Mesothelial cell of epicardium (in vitro differentiated cells): ENCODE data around the gene BMI1. TPM values are rescaled to one million over a fixed set of nuclear protein-coding genes. Genes with fewer than 3 reads are reported as not detected.

Experiments used
- DNase-seq, 2 experiments: peaks; one replicate each; pipeline ENCODE4 v3.0.0; 2021; ENCODE audit warnings: low spot score in 2 of 2; ENCODE audit not compliant: unreplicated experiment in 2 of 2
- H3K27ac Mint-ChIP-seq: 2 replicates; pipeline ENCODE4 v1.8.0; 2021; ENCODE audit warnings: mixed read lengths
- H3K27me3 Mint-ChIP-seq: 2 replicates; pipeline ENCODE4 v1.8.0; 2021; ENCODE audit warnings: low read depth, mixed read lengths
- H3K36me3 Mint-ChIP-seq: 2 replicates; pipeline ENCODE4 v1.8.0; 2021; ENCODE audit warnings: mixed read lengths
- H3K4me1 Mint-ChIP-seq: 2 replicates; pipeline ENCODE4 v1.8.0; 2021; ENCODE audit warnings: mixed read lengths
- H3K4me3 Mint-ChIP-seq: 2 replicates; pipeline ENCODE4 v1.8.0; 2021; ENCODE audit warnings: mild to moderate bottlenecking, moderate library complexity, mixed read lengths
- H3K9me3 Mint-ChIP-seq: 2 replicates; pipeline ENCODE4 v1.8.0; 2021; ENCODE audit warnings: mixed read lengths
- CTCF ChIP-seq: fragments of 200-600 bp; sonication (generic); IDR thresholded peaks from one replicate; pipeline ENCODE4 v1.5.0; 2021; ENCODE audit warnings: antibody characterized with exemption; ENCODE audit not compliant: unreplicated experiment
- total RNA-seq: library from RNA; stranded (reverse); gene quantifications from 3 replicates; pipeline ENCODE4 v1.2.1, GENCODE V29; 2021

BMI1 gene
- 45.2 to 52.3 TPM (median 52.1 TPM) in 3 replicates for total RNA-seq

- peak within 1 kb of the TSS; percentile 90 for H3K4me3 Mint-ChIP-seq
- no peaks in the 10 kb centered on the region for H3K36me3 Mint-ChIP-seq
- H3K27me3 Mint-ChIP-seq: peaks cover 46% of the 10 kb centered on the region
- no peak for TF ChIP-seq CTCF
- peak within 1 kb of the TSS; percentile 91 for H3K27ac Mint-ChIP-seq
- DNase-seq: peak; percentile 77 to 80
- peaks cover 59% of the 10 kb centered on the region for H3K4me1 Mint-ChIP-seq
- H3K9me3 Mint-ChIP-seq: no peaks in the 10 kb centered on the region
Observed at GRCh38 chr10:22320591-22321155, at the start of gene BMI1. Gene BMI1, plus strand, starts transcription at chr10:22321099. Its CDS starts 5,351 bp downstream, at chr10:22326450.

- Mint-ChIP-seq H3K4me3 (no peak overlapping the region), H3K27me3 (peaks cover 16% of the 10 kb centered on the region), H3K36me3 (no peaks in the 10 kb centered on the region), H3K4me1 (no peaks in the 10 kb centered on the region), H3K9me3 (no peaks in the 10 kb centered on the region), H3K27ac (no peak overlapping the region)
- DNase-seq: no peak
- no peak for TF ChIP-seq CTCF
Observed at GRCh38 chr10:22271786-22272185, 49.1 kb upstream of the BMI1 start.

- Mint-ChIP-seq H3K27me3 (peaks cover 11% of the 10 kb centered on the region), H3K36me3 (no peaks in the 10 kb centered on the region), H3K4me1 (peaks cover 12% of the 10 kb centered on the region), H3K4me3 (no peak overlapping the region), H3K9me3 (no peaks in the 10 kb centered on the region), H3K27ac (no peak overlapping the region)
- no peak for DNase-seq
- TF ChIP-seq CTCF: no peak
Observed at GRCh38 chr10:22278441-22278782, 42.5 kb upstream of the BMI1 start.

- Mint-ChIP-seq H3K27ac (no peak overlapping the region), H3K27me3 (peaks cover 11% of the 10 kb centered on the region), H3K9me3 (no peaks in the 10 kb centered on the region), H3K4me3 (no peak overlapping the region), H3K4me1 (peaks cover 12% of the 10 kb centered on the region), H3K36me3 (no peaks in the 10 kb centered on the region)
- TF ChIP-seq CTCF: no peak
- no peak for DNase-seq
Observed at GRCh38 chr10:22280078-22280477, 40.8 kb upstream of the BMI1 start.

GRCh38 chr10:22285130-22285529 is 35.8 kb upstream of the BMI1 start:
- no peak for DNase-seq
- no peak for TF ChIP-seq CTCF
- Mint-ChIP-seq H3K27me3 (peaks cover 6% of the 10 kb centered on the region), H3K4me3 (no peak overlapping the region), H3K4me1 (no peaks in the 10 kb centered on the region), H3K27ac (no peak overlapping the region), H3K9me3 (peaks cover 4% of the 10 kb centered on the region), H3K36me3 (no peaks in the 10 kb centered on the region)
